ENCODE data around the gene TMEM130. TPM values are rescaled to one million over a fixed set of nuclear protein-coding genes. Genes with fewer than 3 reads are reported as not detected.

TMEM130 gene
- polyA plus RNA-seq, 1 donor (not counting 4 experiments of a cell fraction or from before 2014, with no cell fraction given) = not detected

GRCh38 chr7:98887038-98887437 lies 17.2 kb upstream of the TMEM130 start:
- H3K79me2 ChIP-seq (ENCODE audit: control insufficient read depth, insufficient read depth, low read length) = peaks cover 10% of the 10 kb centered on the region
- TF ChIP-seq CTCF (optimal IDR thresholded peaks at IDR 0.05 in 1 of 3, IDR thresholded peaks at IDR 0.05 in 1 of 3, conservative IDR thresholded peaks at IDR 0.05 in 1 of 3; ENCODE audit: extremely low read depth in 1 of 3, insufficient read depth in 2 of 3, low read length in 3 of 3) (no peak), EZH2 (IDR thresholded peaks at IDR 0.05; ENCODE audit: low read length) (no peak)
- dilution Hi-C loops (cut with MboI; ENCODE audit: extremely low pct_ligation_motif_present, low sequenced_read_pairs) = no loop called here

GRCh38 chr7:98884416-98884815 lies 14.6 kb upstream of the TMEM130 start:
- H3K9me3 ChIP-seq (ENCODE audit: control insufficient read depth, low read depth, low read length) = no peaks in the 10 kb centered on the region
- H3K27me3 ChIP-seq (ENCODE audit: control insufficient read depth, extremely low read depth, insufficient read depth, low read length) = no peaks in the 10 kb centered on the region
- H3K4me2 ChIP-seq (ENCODE audit: control insufficient read depth, extremely low read depth, insufficient read depth, low read depth, low read length) = no peak overlapping the region
- DNase-seq (ENCODE audit: low read depth, low spot score) = no peak
- H3K79me2 ChIP-seq (ENCODE audit: control insufficient read depth, insufficient read depth, low read length) = peaks cover 26% of the 10 kb centered on the region
- H3K9me1 ChIP-seq (ENCODE audit: control insufficient read depth, extremely low read depth, insufficient read depth, low read length) = no peaks in the 10 kb centered on the region
- peaks cover 6% of the 10 kb centered on the region for H4K20me1 ChIP-seq (ENCODE audit: control insufficient read depth, extremely low read depth, insufficient read depth, low read length)
- H3K4me3 ChIP-seq (ENCODE audit: control insufficient read depth in 2 of 3, extremely low read depth in 1 of 3, insufficient read depth in 2 of 3, low read depth in 1 of 3, low read length in 3 of 3) = no peak overlapping the region
- peaks cover 13% of the 10 kb centered on the region for H3K4me1 ChIP-seq (ENCODE audit: control insufficient read depth, extremely low read depth, insufficient read depth, low read length)
- no peak overlapping the region for H3K9ac ChIP-seq (ENCODE audit: control insufficient read depth, extremely low read depth, insufficient read depth, low read length)
- dilution Hi-C loops (cut with MboI; ENCODE audit: extremely low pct_ligation_motif_present, low sequenced_read_pairs) = no loop called here
- H2AFZ ChIP-seq (ENCODE audit: control insufficient read depth, low read length) = no peak overlapping the region
- H3K36me3 ChIP-seq (ENCODE audit: control insufficient read depth in 2 of 2, extremely low read depth in 1 of 2, insufficient read depth in 2 of 2, low read length in 2 of 2) = peaks cover 16 to 20% of the 10 kb centered on the region in 2 experiments
- TF ChIP-seq EZH2 (IDR thresholded peaks at IDR 0.05; ENCODE audit: low read length) (no peak), CTCF (optimal IDR thresholded peaks at IDR 0.05 in 1 of 3, IDR thresholded peaks at IDR 0.05 in 1 of 3, conservative IDR thresholded peaks at IDR 0.05 in 1 of 3; ENCODE audit: extremely low read depth in 1 of 3, insufficient read depth in 2 of 3, low read length in 3 of 3) (no peak)
- no peak for FAIRE-seq
- no peak overlapping the region for H3K27ac ChIP-seq (ENCODE audit: control insufficient read depth, insufficient read depth, low read length)

More at GRCh38 chr7:98887038-98887437, 17.2 kb upstream of the TMEM130 start:
- Histone ChIP-seq H3K4me2 (ENCODE audit: control insufficient read depth, extremely low read depth, insufficient read depth, low read depth, low read length) (no peak overlapping the region), H3K9me1 (ENCODE audit: control insufficient read depth, extremely low read depth, insufficient read depth, low read length) (no peaks in the 10 kb centered on the region), H3K9ac (ENCODE audit: control insufficient read depth, extremely low read depth, insufficient read depth, low read length) (no peak overlapping the region), H3K27me3 (ENCODE audit: control insufficient read depth, extremely low read depth, insufficient read depth, low read length) (no peaks in the 10 kb centered on the region), H3K4me1 (ENCODE audit: control insufficient read depth, extremely low read depth, insufficient read depth, low read length) (no peaks in the 10 kb centered on the region), H2AFZ (ENCODE audit: control insufficient read depth, low read length) (no peak overlapping the region), H4K20me1 (ENCODE audit: control insufficient read depth, extremely low read depth, insufficient read depth, low read length) (peaks cover 3% of the 10 kb centered on the region), H3K27ac (ENCODE audit: control insufficient read depth, insufficient read depth, low read length) (no peak overlapping the region), H3K9me3 (ENCODE audit: control insufficient read depth, low read depth, low read length) (no peaks in the 10 kb centered on the region), H3K4me3 (ENCODE audit: control insufficient read depth in 2 of 3, extremely low read depth in 1 of 3, insufficient read depth in 2 of 3, low read depth in 1 of 3, low read length in 3 of 3) (no peak overlapping the region), H3K36me3 (ENCODE audit: control insufficient read depth in 2 of 2, extremely low read depth in 1 of 2, insufficient read depth in 2 of 2, low read length in 2 of 2) (peaks cover 16 to 23% of the 10 kb centered on the region in 2 experiments)
- DNase-seq (ENCODE audit: low read depth, low spot score) = no peak
- FAIRE-seq = no peak
